Thoracic aorta (tissue), 2 donors: ENCODE data around the gene KRTAP4-6. TPM values are rescaled to one million over a fixed set of nuclear protein-coding genes. Genes with fewer than 3 reads are reported as not detected.
"Not testable (repeated sequence)": the region's sequence is repeated elsewhere in the genome, so short reads cannot be mapped to it uniquely, and the experiment has no call there.

Source experiments
- ATAC-seq: fragments of 150-250 bp; one replicate; pipeline ENCODE4 v1.8.0; 2017; ENCODE audit warnings: low read depth; ENCODE audit not compliant: insufficient number of reproducible peaks, low FRiP score
- DNase-seq: peaks from one replicate; pipeline ENCODE4 v3.0.0-alpha.2; 2020; ENCODE audit warnings: low spot score
- H3K27ac ChIP-seq, 2 donors: fragments of 200-600 bp; sonication (generic); 1 replicate in 1 of 2; 2 replicates in 1 of 2; pipeline ENCODE4 v1.5.1; 2016; ENCODE audit warnings: mild to moderate bottlenecking in 2 of 2, moderate library complexity in 2 of 2
- H3K27me3 ChIP-seq: fragments of 200-600 bp; sonication (generic); replicated peaks from 2 replicates; pipeline ENCODE4 v1.6.0; 2016; ENCODE audit warnings: mild to moderate bottlenecking; ENCODE audit not compliant: insufficient read depth
- H3K36me3 ChIP-seq: fragments of 200-600 bp; sonication (generic); one replicate; pipeline ENCODE4 v1.5.1; 2016
- H3K4me1 ChIP-seq, 2 donors: fragments of 200-600 bp; sonication (generic); 1 replicate in 1 of 2; 2 replicates in 1 of 2; pipeline versions ENCODE4 v1.5.1 to v1.6.0; 2016; ENCODE audit warnings: low read depth in 2 of 2, mild to moderate bottlenecking in 1 of 2; ENCODE audit not compliant: control insufficient read depth in 1 of 2
- H3K4me3 ChIP-seq: fragments of 200-600 bp; sonication (generic); 2 replicates; pipeline ENCODE4 v1.5.1; 2016; ENCODE audit warnings: mild to moderate bottlenecking
- H3K9me3 ChIP-seq: fragments of 200-600 bp; sonication (generic); 2 replicates; pipeline ENCODE4 v1.5.1; 2016
- total RNA-seq, 2 donors: library from RNA; depleted of rRNA; stranded (reverse); fragments of >200 nt; gene quantifications; one replicate each; pipeline versions ENCODE4 v1.1.0 to v1.2.3, GENCODE V29; 2016
- TF ChIP-seq, protein P1 (sequence below): fragments of 200-600 bp; sonication (generic); IDR thresholded peaks from one replicate; pipeline ENCODE4 v1.5.1; 2019; ENCODE audit warnings: antibody characterized with exemption

Gene KRTAP4-6
- total RNA-seq, 2 donors from 2014 or later, result not detected

DNA sequence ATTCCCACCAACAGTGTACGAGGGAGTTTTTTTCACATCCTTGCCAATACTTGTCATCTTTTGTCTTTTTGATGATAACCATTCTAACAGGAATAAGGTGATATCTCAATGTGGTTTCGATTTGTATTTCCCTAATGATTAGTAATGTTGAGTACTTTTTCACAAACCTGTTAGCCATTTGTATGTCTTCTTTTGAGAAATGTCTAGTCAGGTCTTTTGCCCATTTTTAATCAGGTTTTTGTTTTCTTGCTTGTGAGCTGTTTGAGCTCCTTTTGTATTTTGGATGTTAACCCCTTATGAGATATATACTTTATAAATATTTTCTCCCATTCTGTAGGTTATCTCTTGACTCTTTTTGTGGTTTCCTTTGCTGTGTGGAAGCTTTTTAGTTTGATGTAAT lies 11.2 kb upstream of the KRTAP4-6 start:
- no peaks in the 10 kb centered on the region for H3K4me1 ChIP-seq
- no peaks in the 10 kb centered on the region for H3K36me3 ChIP-seq
- H3K27ac ChIP-seq, result no peak overlapping the region
- ATAC-seq (no peak), DNase-seq (no peak)
- H3K9me3 ChIP-seq, result no peaks in the 10 kb centered on the region
- TF ChIP-seq, protein P1, sequence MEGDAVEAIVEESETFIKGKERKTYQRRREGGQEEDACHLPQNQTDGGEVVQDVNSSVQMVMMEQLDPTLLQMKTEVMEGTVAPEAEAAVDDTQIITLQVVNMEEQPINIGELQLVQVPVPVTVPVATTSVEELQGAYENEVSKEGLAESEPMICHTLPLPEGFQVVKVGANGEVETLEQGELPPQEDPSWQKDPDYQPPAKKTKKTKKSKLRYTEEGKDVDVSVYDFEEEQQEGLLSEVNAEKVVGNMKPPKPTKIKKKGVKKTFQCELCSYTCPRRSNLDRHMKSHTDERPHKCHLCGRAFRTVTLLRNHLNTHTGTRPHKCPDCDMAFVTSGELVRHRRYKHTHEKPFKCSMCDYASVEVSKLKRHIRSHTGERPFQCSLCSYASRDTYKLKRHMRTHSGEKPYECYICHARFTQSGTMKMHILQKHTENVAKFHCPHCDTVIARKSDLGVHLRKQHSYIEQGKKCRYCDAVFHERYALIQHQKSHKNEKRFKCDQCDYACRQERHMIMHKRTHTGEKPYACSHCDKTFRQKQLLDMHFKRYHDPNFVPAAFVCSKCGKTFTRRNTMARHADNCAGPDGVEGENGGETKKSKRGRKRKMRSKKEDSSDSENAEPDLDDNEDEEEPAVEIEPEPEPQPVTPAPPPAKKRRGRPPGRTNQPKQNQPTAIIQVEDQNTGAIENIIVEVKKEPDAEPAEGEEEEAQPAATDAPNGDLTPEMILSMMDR, result no peak
- H3K4me3 ChIP-seq, result no peak overlapping the region
- no peaks in the 10 kb centered on the region for H3K27me3 ChIP-seq

DNA sequence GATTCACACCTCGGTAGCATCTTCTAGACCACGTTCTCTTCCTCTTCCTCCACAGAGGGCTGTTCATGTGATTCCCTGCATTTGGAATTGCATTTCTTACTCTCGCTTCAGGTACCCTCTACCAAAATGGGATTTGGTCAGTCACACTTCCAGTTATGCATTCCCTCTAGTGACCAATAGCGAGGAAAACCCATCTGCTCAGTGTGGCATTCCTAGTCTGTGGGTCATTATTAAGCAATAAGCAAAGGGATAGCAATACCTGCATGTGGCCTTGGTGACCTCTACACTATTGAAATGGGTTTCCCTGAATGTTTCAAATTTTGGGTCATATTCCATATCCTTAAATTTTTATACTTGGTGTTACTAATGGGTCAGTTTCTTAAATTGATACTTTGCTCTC lies 9.7 kb upstream of the KRTAP4-6 start:
- Histone ChIP-seq H3K4me3 (no peak overlapping the region), H3K27ac (no peak overlapping the region), H3K36me3 (no peaks in the 10 kb centered on the region), H3K27me3 (no peaks in the 10 kb centered on the region), H3K4me1 (no peaks in the 10 kb centered on the region), H3K9me3 (no peaks in the 10 kb centered on the region)
- TF ChIP-seq, protein P1, result no peak
- ATAC-seq (no peak), DNase-seq (no peak)

DNA sequence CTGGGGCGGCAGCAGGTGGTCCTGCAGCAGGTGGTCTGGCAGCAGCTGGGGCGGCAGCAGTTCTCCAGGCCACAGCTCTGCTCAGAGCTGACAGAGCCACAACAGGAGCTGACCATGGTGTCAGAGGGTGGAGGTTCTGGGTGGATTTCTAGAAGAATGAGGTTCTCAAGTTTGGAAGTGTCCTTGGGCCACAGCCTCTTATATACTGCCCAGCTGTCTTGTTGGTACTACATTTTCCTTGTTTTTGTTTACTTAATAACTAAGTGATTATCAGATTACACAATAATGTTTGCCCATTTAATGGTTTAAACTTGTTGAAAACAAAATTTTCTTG lies 9.3 kb upstream of the KRTAP4-6 start, which contains the start of gene KRTAP4-5:
Gene KRTAP4-5, minus strand, starts transcription at position 174 of the 334 bp plus-strand sequence. Its CDS starts 58 bp downstream, at position 116.
- TF ChIP-seq, protein P1, result no peak
- Histone ChIP-seq H3K4me3 (no peak within 1 kb of the TSS), H3K4me1 (no peaks in the 10 kb centered on the region), H3K36me3 (no peaks in the 10 kb centered on the region), H3K27ac (no peak within 1 kb of the TSS), H3K27me3 (no peaks in the 10 kb centered on the region), H3K9me3 (no peaks in the 10 kb centered on the region)
- DNase-seq, result no peak
- no peak for ATAC-seq

DNA sequence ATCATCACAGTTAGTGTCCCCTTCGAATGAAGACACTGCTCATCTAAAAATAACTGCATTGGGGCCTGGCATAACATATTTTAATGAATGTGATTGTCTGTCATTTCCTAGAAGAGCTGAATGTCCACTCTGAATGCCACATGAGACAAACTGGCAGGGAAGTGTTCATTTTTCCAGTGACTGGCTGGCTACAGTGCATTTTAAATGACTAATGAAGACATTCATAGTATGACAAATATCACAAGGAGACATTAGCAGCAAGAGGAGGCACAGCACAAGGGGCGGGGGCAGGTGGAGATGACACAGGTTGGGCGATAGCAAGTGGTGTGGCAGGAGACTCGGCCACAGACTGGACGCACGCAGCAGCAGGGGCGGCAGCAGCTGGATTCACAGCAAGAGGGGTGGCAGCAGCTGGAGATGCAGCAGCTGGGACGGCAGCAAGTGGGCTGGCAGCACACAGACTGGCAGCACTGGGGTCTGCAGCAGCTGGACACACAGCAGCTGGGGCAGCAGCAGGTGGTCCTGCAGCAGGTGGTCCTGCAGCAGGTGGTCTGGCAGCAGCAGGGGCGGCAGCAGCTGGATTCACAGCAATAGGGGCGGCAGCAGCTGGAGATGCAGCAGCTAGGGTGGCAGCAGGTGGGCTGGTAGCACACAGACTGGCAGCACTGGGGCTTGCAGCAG lies 8.8 kb upstream of the KRTAP4-6 start:
- not testable (repeated sequence) for H3K4me1 ChIP-seq, H3K9me3 ChIP-seq, H3K27ac ChIP-seq, H3K36me3 ChIP-seq, H3K4me3 ChIP-seq, ATAC-seq, H3K27me3 ChIP-seq, DNase-seq

DNA sequence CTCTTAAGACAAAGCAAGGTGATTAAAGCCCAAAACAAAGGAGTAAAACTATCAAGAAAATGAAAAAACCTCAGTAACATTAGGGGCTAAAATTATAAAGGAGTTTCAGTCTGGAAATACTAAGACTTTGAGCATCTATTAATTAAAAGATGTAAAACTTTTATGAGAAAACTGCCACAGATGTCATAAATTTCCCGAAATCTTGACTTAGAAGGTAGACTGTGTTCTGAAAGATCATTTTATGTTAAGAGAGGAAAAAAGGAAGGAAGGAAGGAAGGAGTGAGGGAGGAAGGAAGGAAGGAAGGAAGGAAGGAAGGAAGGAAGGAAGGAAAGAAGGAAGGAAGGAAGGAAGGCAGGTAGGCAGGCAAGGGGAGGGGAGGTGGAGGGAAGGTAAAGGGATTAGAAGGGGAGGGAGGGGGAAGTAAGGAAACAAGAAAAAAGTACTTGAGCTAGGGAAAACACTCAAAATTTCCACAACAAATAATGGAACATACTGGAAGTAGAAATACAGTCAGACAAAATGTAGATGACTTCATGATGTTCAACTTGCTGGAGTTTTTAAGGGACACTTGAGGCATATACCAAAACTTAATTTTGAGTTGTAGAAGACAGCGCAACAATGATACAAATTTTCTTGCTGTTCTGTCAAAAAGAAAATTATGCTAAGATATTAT lies 7.3 kb upstream of the KRTAP4-6 start:
- TF ChIP-seq, protein P1, result no peak
- no peak overlapping the region for H3K4me3 ChIP-seq
- H3K4me1 ChIP-seq, result no peaks in the 10 kb centered on the region
- H3K36me3 ChIP-seq, result no peaks in the 10 kb centered on the region
- no peaks in the 10 kb centered on the region for H3K27me3 ChIP-seq
- H3K9me3 ChIP-seq, result peaks cover 5% of the 10 kb centered on the region
- ATAC-seq (no peak), DNase-seq (no peak)
- no peak overlapping the region for H3K27ac ChIP-seq
